HL-60 (cell line): Measurements from ENCODE around the gene MFSD6.

ENCODE experiments used
- DNase-seq, 2 experiments: peaks; one replicate each; pipeline ENCODE4 v3.0.0-alpha.2; 2010 to 2020; ENCODE audit warnings: low read depth in 1 of 2, low spot score in 1 of 2
- H3K27ac ChIP-seq: fragments of 250-450 bp; sonication (Bioruptor Pico); replicated peaks from 2 replicates; pipeline ENCODE4 v1.5.1; 2020; ENCODE audit warnings: mild to moderate bottlenecking, moderate library complexity
- H3K27me3 ChIP-seq: fragments of 250-450 bp; sonication (Bioruptor Pico); 2 replicates; pipeline ENCODE4 v1.5.1; 2021; ENCODE audit warnings: mild to moderate bottlenecking, moderate library complexity; ENCODE audit not compliant: insufficient read depth, poor library complexity, severe bottlenecking
- H3K4me3 ChIP-seq: replicated peaks from 2 replicates; pipeline ENCODE4 v1.5.1; 2011; ENCODE audit warnings: mild to moderate bottlenecking, control low read depth, low read length; ENCODE audit not compliant: insufficient read depth
- CTCF ChIP-seq: IDR thresholded peaks from one replicate; pipeline ENCODE4 v1.5.1; 2011; ENCODE audit warnings: low read length, control low read depth, inconsistent platforms; ENCODE audit not compliant: insufficient read depth
- GABPA ChIP-seq: IDR thresholded peaks from 2 replicates; pipeline ENCODE4 v1.6.1; 2012; ENCODE audit warnings: low read depth
- POLR2AphosphoS5 ChIP-seq: IDR thresholded peaks from 2 replicates; pipeline ENCODE4 v1.6.1; 2012; ENCODE audit warnings: low read depth
- REST ChIP-seq: IDR thresholded peaks from 2 replicates; pipeline ENCODE4 v1.6.1; 2012; ENCODE audit warnings: low read depth; ENCODE audit not compliant: insufficient replicate concordance
- SPI1 ChIP-seq: IDR thresholded peaks from 2 replicates; pipeline ENCODE4 v1.6.1; 2012; ENCODE audit warnings: low read depth, mild to moderate bottlenecking, borderline replicate concordance

MFSD6 gene

GRCh38 chr2:190533968-190534309 is 125.8 kb downstream of the MFSD6 start:
- H3K27ac ChIP-seq = peak overlapping the region; percentile 86
- no peaks in the 10 kb centered on the region for H3K27me3 ChIP-seq
- peak in 1 of 2 experiments; percentile 32 for DNase-seq
- TF ChIP-seq REST = no peak
- TF ChIP-seq GABPA = no peak
- no peak for TF ChIP-seq SPI1
- TF ChIP-seq CTCF = no peak
- peak; percentile 25; the same call in 1 of the 2 replicates for TF ChIP-seq POLR2AphosphoS5
- H3K4me3 ChIP-seq = peak overlapping the region; percentile 71

- Histone ChIP-seq H3K27ac (peak within 1 kb of the TSS; percentile 86), H3K4me3 (peak within 1 kb of the TSS; percentile 71), H3K27me3 (no peaks in the 10 kb centered on the region)
- TF ChIP-seq REST (peak; percentile 71), GABPA (peak; percentile 46; the same call in 1 of the 2 replicates), SPI1 (peak; percentile 68; the same call in 1 of the 2 replicates), CTCF (no peak), POLR2AphosphoS5 (peak; percentile 87)
- DNase-seq = peak; percentile 47 to 77
Measured at GRCh38 chr2:190534310-190535120, 126.4 kb downstream of the MFSD6 start, which contains the start of gene NEMP2. Gene NEMP2 (minus strand): TSS chr2:190534722. CDS start chr2:190534655, 67 bp downstream.

- TF ChIP-seq REST = no peak
- TF ChIP-seq POLR2AphosphoS5 = no peak
- TF ChIP-seq GABPA = no peak
- no peak for TF ChIP-seq SPI1
- TF ChIP-seq CTCF = no peak
- no peak for DNase-seq
- Histone ChIP-seq H3K27ac (peak overlapping the region; percentile 86), H3K4me3 (peak overlapping the region; percentile 71), H3K27me3 (no peaks in the 10 kb centered on the region)
Measured at GRCh38 chr2:190535121-190535439, 126.9 kb downstream of the MFSD6 start.
